PC-9 (cell line): ENCODE results near the gene DYNC1H1.

ENCODE experiments used
- EZH2 ChIP-seq: fragments of 200-600 bp; sonication (generic); IDR thresholded peaks from 2 replicates; pipeline ENCODE4 v1.8.0; 2017; ENCODE audit warnings: antibody characterized with exemption, low read depth
- TF ChIP-seq, protein P1 (sequence below): fragments of 200-600 bp; sonication (generic); conservative IDR thresholded peaks from 2 replicates; pipeline ENCODE4 v1.6.1; 2017; ENCODE audit warnings: mixed run types, antibody characterized with exemption, mild to moderate bottlenecking, moderate library complexity

DNA sequence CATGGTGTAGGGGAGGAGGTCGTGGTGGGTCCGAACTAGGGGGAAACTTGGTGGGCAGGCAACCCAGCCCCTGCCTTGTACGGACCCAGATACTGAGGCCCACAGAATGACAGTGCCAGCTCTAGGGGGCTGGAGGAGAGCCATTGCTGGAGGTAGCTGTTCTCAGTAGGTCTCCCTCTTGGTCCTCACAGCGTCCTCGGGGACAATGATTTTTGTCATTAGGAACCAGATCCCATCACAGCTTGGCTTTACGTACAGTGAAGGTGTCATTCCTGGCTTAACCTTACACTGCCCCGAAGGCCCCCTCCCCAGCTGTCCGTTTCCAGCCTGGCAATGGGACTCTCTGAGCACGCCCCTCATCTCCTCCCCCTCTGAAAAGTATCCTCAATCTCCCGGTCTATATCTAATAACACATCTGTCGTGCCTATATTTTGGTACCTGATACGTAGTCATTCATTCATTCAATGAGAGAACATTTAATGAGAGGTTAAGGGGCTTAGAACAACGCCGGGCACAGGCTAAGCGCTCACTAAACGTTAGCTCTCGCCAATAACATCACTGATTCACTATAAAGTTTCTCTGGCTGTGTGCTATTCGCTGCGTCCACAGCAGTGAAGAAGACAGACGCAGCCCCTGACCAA is 597 bp upstream of the DYNC1H1 start:
- TF ChIP-seq, protein P1, sequence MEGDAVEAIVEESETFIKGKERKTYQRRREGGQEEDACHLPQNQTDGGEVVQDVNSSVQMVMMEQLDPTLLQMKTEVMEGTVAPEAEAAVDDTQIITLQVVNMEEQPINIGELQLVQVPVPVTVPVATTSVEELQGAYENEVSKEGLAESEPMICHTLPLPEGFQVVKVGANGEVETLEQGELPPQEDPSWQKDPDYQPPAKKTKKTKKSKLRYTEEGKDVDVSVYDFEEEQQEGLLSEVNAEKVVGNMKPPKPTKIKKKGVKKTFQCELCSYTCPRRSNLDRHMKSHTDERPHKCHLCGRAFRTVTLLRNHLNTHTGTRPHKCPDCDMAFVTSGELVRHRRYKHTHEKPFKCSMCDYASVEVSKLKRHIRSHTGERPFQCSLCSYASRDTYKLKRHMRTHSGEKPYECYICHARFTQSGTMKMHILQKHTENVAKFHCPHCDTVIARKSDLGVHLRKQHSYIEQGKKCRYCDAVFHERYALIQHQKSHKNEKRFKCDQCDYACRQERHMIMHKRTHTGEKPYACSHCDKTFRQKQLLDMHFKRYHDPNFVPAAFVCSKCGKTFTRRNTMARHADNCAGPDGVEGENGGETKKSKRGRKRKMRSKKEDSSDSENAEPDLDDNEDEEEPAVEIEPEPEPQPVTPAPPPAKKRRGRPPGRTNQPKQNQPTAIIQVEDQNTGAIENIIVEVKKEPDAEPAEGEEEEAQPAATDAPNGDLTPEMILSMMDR: no peak
- TF ChIP-seq EZH2: no peak
